Activated CD4-positive, alpha-beta T cell treated with anti-CD3 and anti-CD28 coated beads, Interleukin-2, Interleukin-6, amounts not matched to agents 100 ng/mL and 50 ng/mL, durations not matched to agents 16 hours and 8 hours (primary cell): Measurements from ENCODE around the gene TNIK.
"Not testable (repeated sequence)": the region's sequence is repeated elsewhere in the genome, so short reads cannot be mapped to it uniquely, and the experiment has no call there.

Experiments used
- DNase-seq: peaks from one replicate; pipeline ENCODE4 v3.0.0-alpha.2; 2020

TNIK gene

GRCh38 chr3:171333784-171334464 lies 126.3 kb downstream of the TNIK start:
- no peak for DNase-seq

DNA sequence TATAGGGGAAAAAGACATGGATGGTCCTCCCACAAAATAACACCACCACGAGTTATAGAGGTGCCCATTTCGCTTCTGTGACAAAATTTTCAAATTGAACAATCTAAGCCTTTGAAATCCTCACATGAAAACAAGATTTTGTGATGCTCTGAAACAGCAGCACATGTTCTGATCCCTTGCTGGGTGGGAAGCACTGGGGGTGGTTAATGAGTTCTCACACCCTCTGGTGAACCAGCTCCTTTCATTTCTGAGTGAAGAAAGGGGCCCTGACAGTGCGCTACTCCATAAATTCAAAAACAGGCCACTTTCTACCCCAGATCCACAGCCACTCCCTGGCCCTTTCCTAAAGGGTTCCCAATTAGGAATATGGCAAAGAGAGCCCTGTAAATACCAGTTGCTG lies 129.3 kb downstream of the TNIK start:
- DNase-seq = no peak

GRCh38 chr3:171329746-171330145 lies 130.5 kb downstream of the TNIK start:
- no peak for DNase-seq

- DNase-seq = peak; percentile 26
Measured at GRCh38 chr3:171328419-171329082, 131.7 kb downstream of the TNIK start.

GRCh38 chr3:171327441-171328174 lies 132.6 kb downstream of the TNIK start:
- no peak for DNase-seq

DNA sequence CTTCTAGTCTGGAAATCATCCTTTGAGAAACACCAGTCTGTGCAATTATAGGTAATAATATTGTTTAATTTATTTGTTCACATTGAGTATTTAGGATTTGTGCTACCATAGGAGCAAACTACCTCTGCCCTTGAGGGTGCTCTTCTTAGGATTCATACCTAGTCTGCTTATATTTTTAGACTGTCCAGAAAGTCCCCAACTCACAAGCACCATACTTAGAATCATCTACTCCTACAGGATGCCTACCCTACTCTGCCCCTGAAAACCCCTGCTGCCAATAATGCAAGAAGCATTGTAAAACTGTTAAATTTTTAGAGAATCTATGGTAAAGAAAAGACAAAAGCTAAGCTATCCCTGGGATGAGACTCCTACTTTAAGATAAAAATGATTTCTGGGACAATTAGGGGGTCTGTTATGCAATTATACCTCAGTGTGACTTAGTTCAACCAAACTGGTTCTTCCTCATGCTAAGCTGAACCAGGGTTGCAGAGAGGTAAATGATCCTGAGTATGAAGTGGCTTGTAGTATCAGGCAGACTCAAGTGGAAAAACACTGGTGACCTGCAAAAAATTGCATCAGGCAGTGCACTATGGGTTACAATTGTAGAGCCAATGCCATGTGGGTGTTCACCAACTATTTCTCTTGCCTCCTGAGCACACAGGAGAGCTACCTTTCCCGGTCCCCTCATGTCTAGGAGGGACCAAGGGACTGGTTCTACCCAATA lies 133.3 kb downstream of the TNIK start:
- no peak for DNase-seq

DNA sequence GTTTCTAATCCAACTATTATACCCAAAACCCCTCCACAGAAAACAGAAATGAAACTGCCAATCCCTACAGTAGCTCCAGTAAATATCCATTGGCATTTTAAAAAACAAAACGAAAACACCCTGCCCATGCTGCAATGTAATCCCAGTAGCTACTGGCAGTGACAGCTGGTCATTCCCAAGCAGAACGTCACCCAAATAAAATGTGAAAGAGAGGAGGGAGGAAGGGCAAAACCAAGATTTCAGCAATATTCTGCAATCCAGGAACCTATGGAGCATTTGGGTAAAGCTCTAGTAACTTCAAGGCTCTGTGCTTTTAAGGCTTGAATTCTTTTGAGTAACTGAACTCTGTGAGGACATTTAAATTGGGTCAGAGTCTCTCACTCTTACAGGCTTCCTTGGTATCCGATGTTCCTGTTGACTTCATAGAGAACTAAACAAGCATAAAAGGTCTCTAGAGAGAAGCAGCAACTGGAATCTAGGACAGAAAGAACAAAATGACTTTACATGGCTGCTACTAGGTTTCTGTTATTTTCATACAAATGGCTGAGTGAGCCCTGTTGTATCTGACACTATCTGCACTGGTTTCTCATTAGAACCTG lies 136.2 kb downstream of the TNIK start:
- no peak for DNase-seq

DNA sequence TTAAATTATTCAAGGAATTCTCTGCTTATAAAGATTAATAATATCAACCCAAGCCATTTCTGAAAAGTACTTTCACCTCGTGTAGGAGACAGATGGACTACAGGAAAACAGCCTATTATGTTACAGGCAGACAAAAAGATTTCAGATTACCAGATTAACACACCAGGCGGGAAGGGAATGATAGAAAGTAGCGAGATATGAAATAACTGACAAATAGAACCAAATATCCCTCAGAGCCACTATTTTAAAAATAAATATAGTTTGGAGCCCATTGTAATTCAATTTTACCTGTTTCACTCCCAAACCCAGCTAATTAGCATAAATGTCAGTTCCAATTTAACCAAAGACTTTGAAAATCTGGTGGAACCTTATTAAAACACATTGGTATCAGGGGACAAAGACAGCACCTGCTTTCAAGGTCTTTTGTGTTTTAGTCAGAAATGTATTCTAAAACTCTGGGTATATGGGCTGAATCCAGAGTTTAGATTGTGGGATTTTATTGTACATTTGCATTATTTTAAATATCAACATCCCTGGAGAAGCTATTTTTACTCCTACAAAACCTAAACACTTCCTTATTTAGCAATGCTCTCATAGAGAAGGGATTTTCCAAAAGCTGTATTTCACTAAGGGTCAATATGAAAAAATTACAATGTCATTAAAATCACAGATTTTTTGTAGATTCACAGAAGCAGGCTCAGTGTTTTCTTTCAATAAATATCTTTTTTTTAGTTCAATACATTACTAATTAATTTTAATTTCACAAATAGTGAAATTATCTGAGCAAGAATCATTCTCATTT lies 138.4 kb downstream of the TNIK start:
- DNase-seq = no peak

- no peak for DNase-seq
Measured at GRCh38 chr3:171320750-171321558, 139.3 kb downstream of the TNIK start.

DNA sequence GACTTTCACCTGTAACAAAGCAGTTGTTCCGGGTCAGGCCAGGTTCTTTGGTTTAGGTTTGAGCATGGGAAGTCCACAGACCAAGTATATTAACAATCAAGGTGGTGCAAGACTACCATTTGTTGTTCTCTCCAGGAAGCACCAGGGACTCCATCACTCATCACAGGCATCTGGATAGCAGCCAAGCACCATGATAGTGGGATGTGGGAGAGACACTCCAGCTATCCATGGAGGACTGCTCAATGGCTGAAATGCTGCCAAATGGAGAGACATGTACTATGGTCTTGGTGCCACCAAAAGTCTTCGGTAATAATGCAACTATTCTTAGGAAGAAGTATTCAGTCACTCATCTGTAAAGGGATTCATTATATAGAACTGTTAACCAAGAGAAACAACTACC lies 143.0 kb downstream of the TNIK start:
- no peak for DNase-seq

DNA sequence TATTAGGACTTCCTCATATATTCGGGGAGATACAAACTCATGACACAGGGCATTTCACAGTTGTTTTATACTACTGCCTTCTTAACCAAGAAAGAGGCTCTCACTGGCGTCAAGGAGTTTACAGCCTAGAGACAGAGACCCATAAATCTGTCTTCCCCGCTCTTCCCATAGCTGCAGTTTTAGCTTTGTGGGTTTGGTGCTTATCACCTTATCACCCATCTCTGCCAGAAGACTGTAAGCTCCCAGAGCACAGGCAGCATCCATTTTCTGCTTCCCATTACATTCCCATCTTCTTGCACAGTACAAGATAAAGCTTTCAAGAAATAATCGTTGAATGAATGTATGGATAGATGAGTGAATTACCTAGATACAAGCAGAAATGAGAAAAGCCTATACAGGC lies 144.3 kb downstream of the TNIK start:
- DNase-seq = no peak

DNA sequence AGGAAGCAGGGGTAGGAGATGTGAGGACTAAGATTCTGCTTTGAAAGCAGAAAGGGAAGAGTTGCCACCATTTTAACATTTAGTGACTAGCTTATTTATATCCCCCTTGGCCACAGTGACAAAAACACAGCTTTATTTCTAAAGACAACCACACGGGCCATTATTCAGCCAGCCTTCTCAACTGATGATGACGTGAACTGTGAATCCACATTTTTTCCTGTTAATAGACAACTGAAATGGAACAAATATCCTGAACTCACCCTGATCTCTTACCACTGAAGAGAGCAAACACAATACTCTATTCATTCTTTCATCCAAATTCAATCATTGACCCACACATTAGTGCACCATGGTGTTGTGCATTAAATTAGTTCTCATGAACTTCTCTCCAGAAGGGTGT lies 145.1 kb downstream of the TNIK start:
- DNase-seq = no peak

DNA sequence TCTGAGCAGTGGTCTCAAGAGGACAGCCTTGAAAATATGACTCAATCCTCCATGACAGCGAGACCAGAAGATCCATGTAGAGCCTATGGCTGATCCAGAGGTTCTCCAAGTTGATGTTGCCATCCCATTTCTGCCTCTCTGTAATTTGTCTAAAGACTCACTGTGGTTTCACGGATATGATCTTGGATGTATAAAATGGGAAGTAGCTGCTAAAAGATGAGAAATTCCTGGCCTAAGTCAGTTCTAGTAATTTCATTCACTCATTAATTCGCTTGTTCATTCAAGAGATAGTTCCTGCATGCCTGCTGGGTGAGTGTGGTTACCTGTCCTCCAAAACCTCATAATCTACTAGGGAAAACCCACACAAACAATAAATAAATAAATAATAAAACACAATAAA lies 145.9 kb downstream of the TNIK start:
- DNase-seq = no peak

DNA sequence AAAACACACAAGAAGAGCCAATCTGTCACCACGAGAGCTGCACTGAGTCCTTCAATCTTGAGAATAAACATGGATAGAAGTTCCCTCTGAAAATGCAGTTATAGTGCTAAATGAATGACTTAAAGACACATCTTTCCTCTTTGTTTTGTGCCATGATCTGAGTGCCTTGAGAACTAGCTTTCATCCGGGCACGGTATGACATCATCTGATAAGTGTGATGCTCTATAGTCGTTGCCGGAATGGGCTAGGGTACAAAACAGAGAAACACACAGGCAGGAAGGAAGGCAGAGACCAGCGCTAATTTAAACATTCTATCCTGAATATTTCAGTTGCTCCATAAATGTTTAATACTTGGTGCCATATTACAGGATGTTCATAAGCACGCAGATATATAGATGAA lies 146.5 kb downstream of the TNIK start:
- no peak for DNase-seq

GRCh38 chr3:171312741-171313140 lies 147.5 kb downstream of the TNIK start:
- no peak for DNase-seq

DNA sequence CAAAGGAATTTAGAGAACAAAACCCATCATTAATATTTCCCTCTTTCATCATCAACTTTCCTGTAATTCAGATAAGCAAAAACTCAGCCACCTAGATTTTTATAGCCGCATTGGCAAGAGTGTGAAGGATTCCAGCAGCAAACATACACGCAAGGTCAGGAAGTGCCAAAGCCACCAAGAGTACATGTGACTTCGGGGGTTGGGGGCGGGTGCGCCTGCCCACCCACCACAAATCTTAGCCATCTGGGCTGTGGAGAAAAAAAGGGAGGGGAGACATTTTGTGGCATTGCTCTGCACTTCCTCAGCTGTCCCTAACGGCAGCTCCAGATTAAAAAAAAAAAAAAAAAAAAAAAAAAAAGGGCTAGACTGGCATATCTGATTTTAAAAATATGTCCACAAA lies 148.4 kb downstream of the TNIK start:
- DNase-seq = no peak

DNA sequence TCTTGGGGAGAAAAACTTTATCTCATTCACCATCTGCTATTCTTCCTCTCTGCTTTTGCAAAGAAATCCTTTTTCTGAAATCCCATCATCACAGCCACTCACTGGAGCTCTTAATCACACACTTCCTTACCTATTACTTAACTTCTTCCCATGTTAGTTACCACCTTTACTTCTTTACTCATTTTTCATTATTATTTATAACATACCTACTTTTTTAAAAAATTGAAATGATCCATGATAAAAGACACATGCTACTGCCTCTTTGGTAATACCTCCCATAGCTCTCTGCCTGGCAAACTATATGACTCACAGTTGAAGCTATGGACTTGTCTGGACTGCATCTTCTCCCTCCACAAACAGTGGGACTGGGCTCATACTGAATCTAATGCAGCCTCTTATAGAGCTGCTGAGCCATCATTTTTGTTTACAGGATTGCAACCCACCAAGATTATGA lies 150.3 kb downstream of the TNIK start:
- DNase-seq = no peak

DNA sequence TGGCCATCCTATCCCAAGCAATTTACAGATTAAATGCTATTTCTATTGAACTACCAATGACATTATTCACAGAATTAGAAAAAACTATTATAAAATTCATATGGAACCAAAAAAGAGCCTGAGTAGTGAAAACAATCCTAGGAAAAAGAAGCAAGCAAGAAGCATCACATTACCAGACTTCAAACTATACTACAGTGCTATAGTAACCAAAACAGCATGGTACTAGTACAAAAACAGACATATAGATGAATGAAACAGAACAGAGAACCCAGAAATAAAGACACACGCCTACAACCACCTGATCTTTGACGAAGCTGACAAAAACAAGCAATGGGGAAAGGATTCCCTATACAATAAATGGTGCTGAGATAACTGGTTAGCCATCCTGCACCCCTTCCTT lies 152.2 kb downstream of the TNIK start:
- DNase-seq = no peak

DNA sequence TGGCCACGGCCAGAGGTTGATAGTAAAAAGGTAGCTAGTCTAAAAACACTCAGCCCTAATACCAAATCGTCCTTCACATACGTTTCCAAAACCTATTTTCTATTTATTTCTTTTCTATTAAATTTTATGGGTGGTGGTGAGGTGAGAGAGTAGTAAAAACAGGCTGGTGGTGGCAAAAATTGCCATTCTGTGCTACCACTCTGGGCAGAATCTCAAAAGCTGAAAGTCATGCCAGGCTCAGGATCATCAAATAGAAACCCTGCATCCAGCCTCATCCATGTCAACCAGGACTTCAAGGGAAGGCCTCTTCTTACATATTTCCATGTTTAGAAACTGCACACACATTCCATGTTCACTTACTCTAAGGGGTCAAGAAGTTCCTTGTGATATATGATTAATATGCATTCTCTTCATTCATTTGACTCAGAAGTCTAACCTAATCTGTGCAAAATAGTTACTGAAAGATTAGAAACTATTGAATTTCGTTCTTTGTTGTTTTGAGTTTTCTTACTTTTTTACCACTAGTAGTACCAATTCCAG lies 153.1 kb downstream of the TNIK start:
- no peak for DNase-seq

DNA sequence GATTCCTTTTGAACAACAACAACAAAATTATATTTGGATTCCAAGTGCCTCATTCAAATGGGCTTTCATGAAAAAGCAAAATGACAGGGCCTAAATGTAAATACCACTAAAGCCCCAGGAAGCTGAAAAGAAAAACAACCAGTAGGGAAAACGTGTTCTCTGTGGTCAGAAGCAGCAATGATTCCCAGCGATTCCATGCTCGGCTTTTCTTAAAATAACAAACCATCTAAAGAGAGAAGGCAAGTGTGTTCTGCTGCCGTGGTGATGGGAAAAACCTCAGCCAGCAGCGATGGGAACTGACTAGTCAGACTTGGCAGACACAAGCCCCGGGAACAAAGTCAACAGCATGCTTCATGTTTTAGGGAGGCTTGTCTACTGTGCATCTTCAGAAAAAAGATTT lies 153.6 kb downstream of the TNIK start:
- DNase-seq = no peak

GRCh38 chr3:171305823-171306222 lies 154.4 kb downstream of the TNIK start:
- DNase-seq = not testable (repeated sequence)
